B cell (primary cell): ENCODE data around the gene GPR143.

ENCODE experiments used
- EZH2 ChIP-seq: IDR thresholded peaks from 2 replicates; pipeline ENCODE4 v1.6.1; 2012; ENCODE audit warnings: borderline replicate concordance, low read depth, mild to moderate bottlenecking, moderate library complexity, low read length; ENCODE audit not compliant: insufficient read depth, poor library complexity, severe bottlenecking
- TF ChIP-seq, protein P1 (sequence below): fragments of 200-600 bp; IDR thresholded peaks from one replicate; pipeline ENCODE4 v1.8.0; 2022; ENCODE audit warnings: antibody characterized with exemption, mild to moderate bottlenecking

DNA sequence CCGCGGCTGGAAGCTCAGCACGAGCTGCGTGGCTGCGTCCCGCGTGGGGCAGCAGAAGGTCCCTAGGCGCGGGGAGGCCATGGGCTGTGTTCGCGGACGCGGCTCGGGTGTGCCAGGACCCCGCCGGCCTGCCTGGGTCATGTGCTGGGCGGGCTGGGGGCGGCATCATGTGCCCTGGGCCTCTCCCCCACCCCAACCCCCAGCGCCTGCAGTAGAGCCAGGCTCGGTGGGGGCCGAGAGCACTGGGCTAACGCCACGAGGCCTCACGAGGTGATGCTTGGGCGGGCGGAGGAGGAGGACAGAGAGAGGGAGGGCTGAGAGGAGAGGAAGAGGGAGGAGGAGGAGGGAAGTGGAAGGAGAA is at the start of gene GPR143:
- TF ChIP-seq, protein P1, sequence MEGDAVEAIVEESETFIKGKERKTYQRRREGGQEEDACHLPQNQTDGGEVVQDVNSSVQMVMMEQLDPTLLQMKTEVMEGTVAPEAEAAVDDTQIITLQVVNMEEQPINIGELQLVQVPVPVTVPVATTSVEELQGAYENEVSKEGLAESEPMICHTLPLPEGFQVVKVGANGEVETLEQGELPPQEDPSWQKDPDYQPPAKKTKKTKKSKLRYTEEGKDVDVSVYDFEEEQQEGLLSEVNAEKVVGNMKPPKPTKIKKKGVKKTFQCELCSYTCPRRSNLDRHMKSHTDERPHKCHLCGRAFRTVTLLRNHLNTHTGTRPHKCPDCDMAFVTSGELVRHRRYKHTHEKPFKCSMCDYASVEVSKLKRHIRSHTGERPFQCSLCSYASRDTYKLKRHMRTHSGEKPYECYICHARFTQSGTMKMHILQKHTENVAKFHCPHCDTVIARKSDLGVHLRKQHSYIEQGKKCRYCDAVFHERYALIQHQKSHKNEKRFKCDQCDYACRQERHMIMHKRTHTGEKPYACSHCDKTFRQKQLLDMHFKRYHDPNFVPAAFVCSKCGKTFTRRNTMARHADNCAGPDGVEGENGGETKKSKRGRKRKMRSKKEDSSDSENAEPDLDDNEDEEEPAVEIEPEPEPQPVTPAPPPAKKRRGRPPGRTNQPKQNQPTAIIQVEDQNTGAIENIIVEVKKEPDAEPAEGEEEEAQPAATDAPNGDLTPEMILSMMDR, result no peak
- no peak for TF ChIP-seq EZH2
